T follicular helper cell (primary cell): ENCODE results near the gene RDH5.
"Not testable (repeated sequence)": the region's sequence is repeated elsewhere in the genome, so short reads cannot be mapped to it uniquely, and the experiment has no call there.

Experiments
- DNase-seq: peaks from one replicate; pipeline ENCODE4 v3.0.0-alpha.2; 2020; ENCODE audit warnings: low read depth

Gene RDH5

GRCh38 chr12:55745361-55746173 is 25.4 kb downstream of the RDH5 start:
- no peak for DNase-seq

DNA sequence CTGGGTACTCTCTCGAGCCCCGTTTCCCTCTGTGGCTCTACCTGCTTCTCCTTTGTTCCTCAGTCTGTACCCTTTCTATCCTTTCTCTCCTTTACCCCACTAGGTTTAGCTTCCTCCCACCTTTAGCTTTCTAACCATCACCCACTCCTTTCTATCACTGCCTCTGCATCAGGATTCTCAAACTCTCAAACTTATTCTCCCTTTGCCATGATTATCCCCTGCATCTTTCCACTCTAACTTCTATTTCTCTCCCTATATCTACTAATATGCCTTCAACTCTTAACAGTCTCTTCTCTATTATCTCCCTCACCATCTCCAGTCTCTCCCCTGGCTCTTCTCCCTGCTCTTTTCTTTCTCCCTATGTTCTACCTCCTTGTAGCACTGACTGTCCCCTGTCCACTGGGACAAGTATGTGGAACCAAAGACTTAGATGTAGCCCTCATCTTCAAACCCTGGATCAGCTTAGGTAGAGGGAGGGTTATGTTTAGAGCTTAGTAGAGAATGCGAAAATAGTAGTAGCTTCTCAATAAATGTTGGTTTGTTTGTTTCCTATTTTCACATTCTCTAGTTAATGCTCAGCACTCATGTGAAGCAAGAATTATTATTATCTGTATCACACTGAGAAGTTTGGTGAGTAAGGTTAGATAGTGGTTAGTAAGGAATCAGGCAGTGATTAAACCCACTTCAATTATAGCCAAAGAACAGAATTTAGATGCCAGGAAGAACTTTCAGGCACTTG is 26.1 kb downstream of the RDH5 start:
- DNase-seq, result no peak

GRCh38 chr12:55746913-55747231 is 26.7 kb downstream of the RDH5 start:
- no peak for DNase-seq

- no peak for DNase-seq
Measured at GRCh38 chr12:55748230-55748993, 28.2 kb downstream of the RDH5 start.

GRCh38 chr12:55755246-55755645 is 35.1 kb downstream of the RDH5 start:
- no peak for DNase-seq

DNA sequence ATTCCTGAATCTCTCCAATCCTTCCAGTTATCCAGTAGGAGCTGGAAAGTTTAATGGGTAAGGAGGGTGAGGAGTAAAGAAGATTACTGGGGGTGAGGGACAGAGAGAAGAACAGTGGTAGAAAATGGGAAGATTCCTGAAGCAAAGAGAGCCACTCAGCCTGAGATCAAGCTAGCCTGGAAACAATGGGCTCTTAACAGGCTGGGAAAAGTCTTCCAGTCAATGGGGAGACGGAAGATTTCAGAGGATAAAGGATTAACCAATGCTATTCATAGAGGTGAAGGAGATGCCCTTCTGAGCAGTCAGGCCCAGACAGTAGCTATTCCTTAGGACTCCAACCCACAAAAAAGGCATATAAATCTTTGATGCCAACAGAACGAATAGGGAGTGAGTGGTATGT is 37.5 kb downstream of the RDH5 start:
- no peak for DNase-seq

GRCh38 chr12:55758575-55758974 is 38.4 kb downstream of the RDH5 start:
- DNase-seq, result not testable (repeated sequence)

- DNase-seq, result no peak
Measured at GRCh38 chr12:55760663-55761062, 40.5 kb downstream of the RDH5 start.

DNA sequence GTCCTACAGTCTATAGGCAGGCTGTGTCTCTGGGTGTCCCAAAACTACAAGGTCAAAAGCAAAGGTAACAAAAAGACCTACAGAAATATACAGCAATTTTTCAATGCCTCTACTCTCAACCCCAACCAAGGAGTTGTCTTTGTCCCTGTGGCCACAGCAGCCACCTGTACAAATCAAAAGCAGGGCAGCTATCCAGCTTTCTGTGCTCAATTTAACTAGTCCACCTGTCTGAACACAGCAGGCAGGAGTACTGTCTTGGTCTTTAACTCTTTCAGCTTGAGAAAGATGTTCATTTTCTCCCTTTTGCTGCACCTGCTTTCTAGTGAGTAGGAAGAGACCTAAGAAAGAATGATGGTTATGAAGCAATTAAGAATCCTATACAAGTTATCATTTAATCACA is 42.5 kb downstream of the RDH5 start:
- DNase-seq, result no peak

GRCh38 chr12:55765736-55766290 is 45.6 kb downstream of the RDH5 start:
- no peak for DNase-seq

- no peak for DNase-seq
Measured at GRCh38 chr12:55767156-55767555, 47.0 kb downstream of the RDH5 start.

GRCh38 chr12:55771736-55772135 is 51.5 kb downstream of the RDH5 start:
- no peak for DNase-seq
